ENCODE results near the gene MYH7.
A peak's percentile ranks its signal among the peaks of the same experiment; 100 is the strongest.

Gene MYH7

GRCh38 chr14:23469906-23470403 lies 34.5 kb upstream of the MYH7 start (continued):
- TF ChIP-seq ZNF274 (IDR thresholded peaks at IDR 0.05; ENCODE audit: low read length) (no peak), ZNF274 (tag by site-specific recombination; IDR thresholded peaks at IDR 0.05; ENCODE audit: borderline replicate concordance) (no peak), ZNF2 (tag by site-specific recombination; IDR thresholded peaks at IDR 0.05) (0 out of 2 replicates have a peak, but pooled peaks have one; percentile 16), ZNF488 (tag by site-specific recombination; IDR thresholded peaks at IDR 0.05) (no peak), ZSCAN18 (tag by site-specific recombination; IDR thresholded peaks at IDR 0.05) (no peak), OVOL3 (tag by site-specific recombination; IDR thresholded peaks at IDR 0.05) (no peak), ZNF830 (tag by site-specific recombination; IDR thresholded peaks at IDR 0.05; ENCODE audit: low read depth) (no peak), ZNF660 (tag by site-specific recombination; IDR thresholded peaks at IDR 0.05) (0 out of 2 replicates have a peak, but pooled peaks have one; percentile 10), YY2 (tag by site-specific recombination; IDR thresholded peaks at IDR 0.05) (no peak), ZNF596 (tag by site-specific recombination; IDR thresholded peaks at IDR 0.05) (no peak), ZSCAN4 (tag by site-specific recombination; IDR thresholded peaks at IDR 0.05) (no peak), ZNF18 (tag by site-specific recombination; IDR thresholded peaks at IDR 0.05) (0 out of 2 replicates have a peak, but pooled peaks have one; percentile 5), ZNF280D (tag by site-specific recombination; IDR thresholded peaks at IDR 0.05) (no peak), ZNF768 (tag by site-specific recombination; IDR thresholded peaks at IDR 0.05) (no peak)
- TF ChIP-seq, protein P1, sequence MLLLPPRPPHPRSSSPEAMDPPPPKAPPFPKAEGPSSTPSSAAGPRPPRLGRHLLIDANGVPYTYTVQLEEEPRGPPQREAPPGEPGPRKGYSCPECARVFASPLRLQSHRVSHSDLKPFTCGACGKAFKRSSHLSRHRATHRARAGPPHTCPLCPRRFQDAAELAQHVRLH (tag by site-specific recombination; IDR thresholded peaks at IDR 0.05), result no peak
- TF ChIP-seq, protein P2, sequence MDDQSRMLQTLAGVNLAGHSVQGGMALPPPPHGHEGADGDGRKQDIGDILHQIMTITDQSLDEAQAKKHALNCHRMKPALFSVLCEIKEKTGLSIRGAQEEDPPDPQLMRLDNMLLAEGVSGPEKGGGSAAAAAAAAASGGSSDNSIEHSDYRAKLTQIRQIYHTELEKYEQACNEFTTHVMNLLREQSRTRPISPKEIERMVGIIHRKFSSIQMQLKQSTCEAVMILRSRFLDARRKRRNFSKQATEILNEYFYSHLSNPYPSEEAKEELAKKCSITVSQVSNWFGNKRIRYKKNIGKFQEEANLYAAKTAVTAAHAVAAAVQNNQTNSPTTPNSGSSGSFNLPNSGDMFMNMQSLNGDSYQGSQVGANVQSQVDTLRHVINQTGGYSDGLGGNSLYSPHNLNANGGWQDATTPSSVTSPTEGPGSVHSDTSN (CRISPR knock-in tag; IDR thresholded peaks at IDR 0.05), result no peak

Measured in HEK293 (cell line).